ENCODE measurements around the gene CPXM2.

The CPXM2 gene

GRCh38 chr10:123870260-123870659 is 21.3 kb downstream of the CPXM2 start:
- DNase-seq (ENCODE audit: low read depth in 2 of 2), result no peak

- no peak for DNase-seq (ENCODE audit: low read depth in 2 of 2)
These were observed 22.6 kb downstream of the CPXM2 start for GRCh38 chr10:123869020-123869414.

DNA sequence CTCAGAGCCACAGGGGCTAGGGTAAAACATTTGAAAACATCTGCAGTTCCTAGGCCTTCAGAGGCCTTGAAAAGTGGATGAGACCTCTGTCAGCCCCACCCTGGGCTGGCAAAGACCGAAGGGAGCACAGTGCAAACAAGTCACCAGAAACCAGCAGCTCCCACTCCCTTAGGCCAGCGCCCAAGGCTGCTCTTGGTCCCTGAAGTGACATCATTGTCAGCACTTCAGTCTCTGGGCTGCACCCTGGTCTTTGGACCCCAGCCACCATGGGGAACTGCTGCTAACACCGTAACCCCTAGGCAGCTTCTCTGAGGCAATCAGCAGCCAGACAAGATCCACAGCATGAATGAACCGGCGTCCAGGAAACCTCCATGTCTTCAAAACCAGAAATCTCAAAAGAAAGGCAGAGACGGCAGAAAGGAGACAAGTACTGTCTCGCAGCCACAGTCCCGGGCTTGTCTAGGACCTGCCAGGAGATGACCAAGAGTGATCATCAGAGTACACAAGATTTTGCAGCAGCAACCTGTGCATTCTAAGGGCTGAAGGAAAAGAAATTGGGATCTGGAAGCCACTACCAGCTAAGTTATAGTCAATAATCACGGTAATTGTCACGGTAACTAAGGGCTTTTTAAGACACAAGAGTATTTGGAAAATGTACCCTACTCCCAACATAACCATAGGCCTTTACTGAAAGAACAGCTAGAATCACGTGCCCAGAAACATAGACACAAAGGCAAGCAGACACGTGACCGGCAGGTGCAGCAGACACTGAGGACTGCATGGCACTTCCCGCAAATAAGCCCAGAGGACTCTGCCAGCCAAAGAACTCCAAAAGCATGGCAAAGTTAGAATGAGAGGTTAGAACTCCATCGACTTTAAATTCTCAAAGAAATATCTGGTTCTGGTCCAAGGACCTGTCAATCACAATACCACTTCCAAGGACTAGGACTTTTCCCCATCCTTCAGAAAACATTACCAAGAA is 23.3 kb downstream of the CPXM2 start:
- no peak for DNase-seq (ENCODE audit: low read depth in 2 of 2)

DNA sequence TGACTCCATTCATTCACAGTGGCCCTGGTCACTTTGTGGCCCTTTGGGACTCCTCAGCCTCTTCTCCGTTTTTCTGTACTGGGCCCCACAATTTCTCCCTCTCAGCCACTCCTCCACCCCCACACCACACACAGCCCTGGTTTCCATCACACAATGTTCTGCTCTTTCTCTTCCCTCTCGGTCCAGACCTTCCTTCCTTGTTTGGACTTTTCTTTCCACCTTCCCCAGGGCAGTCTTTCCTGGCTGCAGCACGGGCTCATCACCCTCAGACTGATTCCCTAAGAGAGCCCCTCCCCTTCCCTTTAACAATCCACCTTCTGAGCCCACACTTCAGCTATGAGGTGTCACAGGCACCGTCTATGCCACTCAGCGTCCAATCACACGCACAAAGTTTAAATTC is 25.7 kb downstream of the CPXM2 start:
- no peak for DNase-seq (ENCODE audit: low read depth in 2 of 2)

DNA sequence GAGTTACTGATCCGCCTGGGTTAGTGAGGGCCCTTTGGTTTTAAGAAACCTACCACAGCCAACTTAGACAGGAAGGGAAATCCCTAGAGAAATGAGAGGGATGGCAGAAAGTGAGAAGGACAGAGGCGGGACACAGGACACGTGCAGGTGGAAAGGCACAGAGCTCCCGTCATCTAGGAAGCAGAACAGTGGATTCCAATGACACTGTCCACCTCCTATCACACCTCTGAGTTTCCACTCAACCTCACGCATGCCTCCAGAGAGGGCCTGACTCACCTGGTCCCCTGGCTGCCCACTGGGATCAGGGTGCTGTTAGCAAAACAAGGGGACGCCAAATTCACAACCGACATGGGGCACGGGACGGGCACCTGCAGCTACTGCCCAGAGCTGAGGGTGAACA is 26.3 kb downstream of the CPXM2 start:
- DNase-seq (ENCODE audit: low read depth in 2 of 2), result no peak

DNA sequence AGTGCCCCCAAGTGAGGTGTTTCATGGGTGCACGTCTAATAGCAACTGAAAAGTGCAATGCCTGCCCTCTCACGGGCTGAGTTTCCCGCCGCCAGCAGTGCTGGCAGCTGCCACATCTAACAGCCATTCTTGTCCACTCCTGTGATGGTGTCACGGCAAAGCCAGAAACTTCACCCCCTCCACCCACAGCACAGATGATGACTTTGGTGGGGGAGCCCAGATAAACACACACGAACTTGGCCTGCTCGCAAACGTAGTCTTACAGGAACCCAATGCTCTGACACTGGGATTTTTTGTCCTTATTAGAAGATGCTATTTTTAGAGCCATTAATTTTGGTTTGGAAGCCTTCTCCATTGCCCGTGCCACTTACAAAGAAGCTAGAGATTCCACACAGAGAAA is 26.7 kb downstream of the CPXM2 start:
- no peak for DNase-seq (ENCODE audit: low read depth in 2 of 2)

DNA sequence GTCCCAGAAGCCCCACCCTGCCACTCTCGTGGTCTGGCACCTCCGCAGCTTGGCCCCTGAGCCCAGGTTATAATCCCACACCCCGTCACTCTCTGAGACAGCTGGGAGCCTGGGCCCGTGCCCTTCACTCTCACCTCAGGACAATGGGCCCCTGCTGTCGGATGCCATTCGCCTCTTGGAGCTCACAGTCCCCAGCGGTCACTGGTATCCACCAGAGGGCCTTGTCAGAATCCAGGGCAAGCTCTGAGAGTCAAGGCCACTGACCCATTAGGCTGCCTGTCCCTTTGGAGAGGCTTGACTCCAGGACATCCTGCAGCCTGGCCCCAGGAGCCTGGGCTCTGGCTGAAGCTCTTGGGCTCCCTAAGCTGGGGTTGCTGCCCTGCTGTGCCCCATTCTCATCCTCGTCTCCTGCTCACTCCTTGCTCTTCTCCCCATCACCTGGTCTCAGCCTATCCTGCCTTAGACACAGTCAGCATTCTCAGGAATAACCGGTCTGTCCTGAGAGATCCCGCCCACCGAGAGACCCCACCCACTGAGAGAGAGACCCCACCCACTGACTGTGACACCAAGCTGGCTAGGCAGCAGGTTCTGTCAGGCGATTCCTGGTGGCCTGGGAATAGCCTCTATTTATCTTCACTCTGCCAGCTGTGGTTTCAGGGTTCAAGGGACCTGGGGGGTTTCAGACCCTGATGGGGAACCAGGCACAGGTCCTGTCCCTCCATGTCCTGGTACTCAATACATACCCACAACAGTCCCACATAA is 27.7 kb downstream of the CPXM2 start:
- no peak for DNase-seq (ENCODE audit: low read depth in 2 of 2)

DNA sequence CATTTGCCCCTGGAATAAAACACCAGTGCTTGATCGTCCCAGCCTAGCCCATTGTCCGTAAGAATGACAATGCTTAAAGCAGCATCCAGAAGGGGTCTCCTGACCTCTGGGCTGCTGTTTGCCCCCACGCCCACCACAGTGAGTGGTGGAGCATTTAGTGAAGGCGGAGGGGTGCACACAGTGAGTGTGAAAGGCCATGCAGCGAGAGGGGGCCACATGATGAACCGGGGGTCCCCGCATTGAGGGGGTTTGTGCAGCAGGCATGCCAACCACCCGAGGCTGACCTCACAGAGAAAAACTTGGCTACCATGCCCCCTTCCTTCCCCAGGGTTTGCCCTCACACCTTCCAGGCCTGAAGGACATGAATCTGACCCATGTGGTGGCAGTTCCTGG is 28.4 kb downstream of the CPXM2 start:
- no peak for DNase-seq (ENCODE audit: low read depth in 2 of 2)

- DNase-seq (ENCODE audit: low read depth in 2 of 2), result no peak
These were observed 29.0 kb downstream of the CPXM2 start for GRCh38 chr10:123862421-123863182.

DNA sequence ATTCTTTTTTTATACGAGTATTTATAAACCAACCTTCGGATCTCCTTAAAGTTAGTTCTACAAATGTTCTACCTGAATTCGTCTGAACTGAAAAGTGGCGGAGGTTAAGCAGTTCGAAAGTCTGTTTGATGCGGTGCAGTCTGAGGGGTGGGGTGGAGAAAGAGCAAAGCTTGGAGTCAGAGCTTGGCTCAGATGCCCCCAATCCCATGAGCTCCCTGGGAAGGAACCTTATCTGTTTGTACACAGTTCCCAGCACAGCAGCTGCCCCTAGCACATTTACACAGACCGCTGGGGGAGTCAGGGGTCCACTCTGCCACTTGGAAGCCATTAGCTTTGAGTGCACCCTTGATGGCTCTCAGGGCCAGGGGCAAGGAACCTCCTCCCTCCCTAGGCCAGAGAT is 30.8 kb downstream of the CPXM2 start:
- DNase-seq (ENCODE audit: low read depth in 2 of 2), result no peak

DNA sequence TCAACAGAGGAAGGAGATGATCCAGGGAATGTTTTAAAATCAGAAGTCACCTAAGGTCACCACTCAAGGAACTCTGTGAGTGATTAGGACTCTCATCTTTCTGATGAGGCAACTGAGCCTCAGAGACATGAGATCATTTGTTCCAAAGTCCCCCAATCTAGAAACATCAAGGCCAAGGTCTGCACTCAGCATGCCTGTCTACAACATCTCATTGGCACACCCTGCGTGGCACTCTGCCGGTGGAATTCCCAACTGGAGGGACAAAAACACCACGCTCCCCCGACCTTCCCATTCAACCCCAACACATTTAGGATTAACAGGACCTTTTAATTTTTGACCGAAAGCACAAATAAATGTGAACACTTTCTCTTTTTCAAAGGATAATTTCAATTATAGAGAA is 31.4 kb downstream of the CPXM2 start:
- no peak for DNase-seq (ENCODE audit: low read depth in 2 of 2)

DNA sequence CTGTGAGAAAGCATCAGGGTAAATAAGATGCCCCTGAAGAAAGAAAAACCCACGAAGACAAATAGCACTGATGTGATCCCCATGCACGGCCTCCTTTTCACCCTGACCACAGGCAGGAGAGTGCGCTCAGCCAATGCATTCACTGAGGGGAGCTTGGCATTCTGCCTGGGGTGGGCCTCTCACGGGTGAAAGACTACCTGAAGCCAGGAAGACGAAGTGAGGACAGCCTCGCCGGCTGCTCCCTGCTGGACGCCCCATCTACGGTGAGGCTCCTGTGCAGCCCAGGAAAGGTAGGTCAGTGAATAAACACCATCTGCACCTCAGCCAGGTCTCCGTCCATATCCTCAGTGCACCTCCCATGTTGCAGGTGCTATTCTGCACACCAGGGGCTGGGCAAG is 32.0 kb downstream of the CPXM2 start:
- DNase-seq (ENCODE audit: low read depth in 2 of 2), result no peak

- DNase-seq (ENCODE audit: low read depth in 2 of 2), result no peak
These were observed 32.5 kb downstream of the CPXM2 start for GRCh38 chr10:123858907-123859652.

GRCh38 chr10:123858077-123858681 is 33.4 kb downstream of the CPXM2 start:
- no peak for DNase-seq (ENCODE audit: low read depth in 2 of 2)

GRCh38 chr10:123857616-123858015 is 34.0 kb downstream of the CPXM2 start:
- DNase-seq (ENCODE audit: low read depth in 2 of 2), result no peak

DNA sequence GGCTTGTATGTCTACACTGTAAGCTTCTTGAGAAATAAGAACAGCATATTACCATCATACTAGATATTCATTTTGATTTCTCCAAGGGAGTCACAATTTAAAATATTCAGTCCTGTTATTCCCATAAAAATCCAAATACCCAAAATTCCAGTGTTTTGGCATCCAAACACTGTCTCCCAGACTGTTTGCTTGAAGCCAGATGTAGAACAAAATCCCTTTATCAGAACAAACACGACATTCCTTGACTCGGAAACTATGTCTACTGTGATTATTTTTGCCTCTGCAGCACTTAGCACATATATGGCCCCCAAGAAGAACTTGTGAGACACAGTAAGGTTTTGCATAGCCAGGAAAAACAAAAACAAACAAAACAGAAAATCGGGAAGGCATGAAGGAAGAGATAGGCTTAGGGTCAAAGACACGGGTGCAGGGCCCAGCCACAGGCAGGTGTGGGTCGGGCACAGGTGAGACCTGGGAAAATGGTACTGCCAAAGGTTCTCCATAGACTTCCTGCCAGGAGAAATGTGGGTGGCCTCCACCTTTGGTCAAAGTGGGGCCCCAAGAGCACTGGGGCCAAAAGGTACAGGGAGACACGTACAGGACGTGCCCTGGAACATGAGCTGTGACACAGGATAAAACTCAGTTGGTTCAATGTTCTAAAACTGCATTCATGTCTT is 36.5 kb downstream of the CPXM2 start:
- DNase-seq (ENCODE audit: low read depth in 2 of 2), result no peak

- no peak for DNase-seq (ENCODE audit: low read depth in 2 of 2)
These were observed 37.1 kb downstream of the CPXM2 start for GRCh38 chr10:123854498-123854897.

GRCh38 chr10:123854003-123854402 is 37.6 kb downstream of the CPXM2 start:
- DNase-seq (ENCODE audit: low read depth in 2 of 2), result no peak

GRCh38 chr10:123852411-123852951 is 39.1 kb downstream of the CPXM2 start:
- no peak for DNase-seq (ENCODE audit: low read depth in 2 of 2)

Measured in stimulated activated CD4-positive, alpha-beta T cell treated with anti-CD3 and anti-CD28 coated beads, Interleukin-1b, Interleukin-23, amount 100 ng/mL, for 1 hour (primary cell).